Measurements from ENCODE around the gene COL7A1. TPM values are rescaled to one million over a fixed set of nuclear protein-coding genes. Genes with fewer than 3 reads are reported as not detected.

COL7A1 gene
- polyA plus RNA-seq, 1 donor from 2014 or later: 45.3 TPM

GRCh38 chr3:48572517-48572916 is 22.6 kb downstream of the COL7A1 start:
- H3K27ac ChIP-seq (ENCODE audit: low read length): no peak overlapping the region
- TF ChIP-seq EZH2 (IDR thresholded peaks at IDR 0.05; ENCODE audit: borderline replicate concordance, insufficient read depth, low read length, poor library complexity, severe bottlenecking) (no peak), MXI1 (conservative IDR thresholded peaks at IDR 0.05; ENCODE audit: poor library complexity, severe bottlenecking) (no peak), EP300 (conservative IDR thresholded peaks at IDR 0.05; ENCODE audit: poor library complexity, severe bottlenecking) (no peak), CTCF (IDR thresholded peaks at IDR 0.05; ENCODE audit: poor library complexity, severe bottlenecking) (no peak), RAD21 (conservative IDR thresholded peaks at IDR 0.05) (no peak), POLR2AphosphoS5 (IDR thresholded peaks at IDR 0.05) (no peak), TAF1 (IDR thresholded peaks at IDR 0.05; ENCODE audit: low read depth) (no peak), SMC3 (conservative IDR thresholded peaks at IDR 0.05; ENCODE audit: poor library complexity) (no peak)
- TF ChIP-seq, protein P1, sequence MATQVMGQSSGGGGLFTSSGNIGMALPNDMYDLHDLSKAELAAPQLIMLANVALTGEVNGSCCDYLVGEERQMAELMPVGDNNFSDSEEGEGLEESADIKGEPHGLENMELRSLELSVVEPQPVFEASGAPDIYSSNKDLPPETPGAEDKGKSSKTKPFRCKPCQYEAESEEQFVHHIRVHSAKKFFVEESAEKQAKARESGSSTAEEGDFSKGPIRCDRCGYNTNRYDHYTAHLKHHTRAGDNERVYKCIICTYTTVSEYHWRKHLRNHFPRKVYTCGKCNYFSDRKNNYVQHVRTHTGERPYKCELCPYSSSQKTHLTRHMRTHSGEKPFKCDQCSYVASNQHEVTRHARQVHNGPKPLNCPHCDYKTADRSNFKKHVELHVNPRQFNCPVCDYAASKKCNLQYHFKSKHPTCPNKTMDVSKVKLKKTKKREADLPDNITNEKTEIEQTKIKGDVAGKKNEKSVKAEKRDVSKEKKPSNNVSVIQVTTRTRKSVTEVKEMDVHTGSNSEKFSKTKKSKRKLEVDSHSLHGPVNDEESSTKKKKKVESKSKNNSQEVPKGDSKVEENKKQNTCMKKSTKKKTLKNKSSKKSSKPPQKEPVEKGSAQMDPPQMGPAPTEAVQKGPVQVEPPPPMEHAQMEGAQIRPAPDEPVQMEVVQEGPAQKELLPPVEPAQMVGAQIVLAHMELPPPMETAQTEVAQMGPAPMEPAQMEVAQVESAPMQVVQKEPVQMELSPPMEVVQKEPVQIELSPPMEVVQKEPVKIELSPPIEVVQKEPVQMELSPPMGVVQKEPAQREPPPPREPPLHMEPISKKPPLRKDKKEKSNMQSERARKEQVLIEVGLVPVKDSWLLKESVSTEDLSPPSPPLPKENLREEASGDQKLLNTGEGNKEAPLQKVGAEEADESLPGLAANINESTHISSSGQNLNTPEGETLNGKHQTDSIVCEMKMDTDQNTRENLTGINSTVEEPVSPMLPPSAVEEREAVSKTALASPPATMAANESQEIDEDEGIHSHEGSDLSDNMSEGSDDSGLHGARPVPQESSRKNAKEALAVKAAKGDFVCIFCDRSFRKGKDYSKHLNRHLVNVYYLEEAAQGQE (IDR thresholded peaks at IDR 0.05; ENCODE audit: borderline replicate concordance): no peak
- H3K4me2 ChIP-seq (ENCODE audit: low read length): no peak overlapping the region
- H2AFZ ChIP-seq (ENCODE audit: low read depth, low read length): no peak overlapping the region
- no peaks in the 10 kb centered on the region for H3K79me2 ChIP-seq (replicated peaks; ENCODE audit: insufficient read depth, low read length)
- H3K36me3 ChIP-seq (ENCODE audit: insufficient read depth, low read length): no peaks in the 10 kb centered on the region
- H3K9me2 ChIP-seq (ENCODE audit: insufficient read depth, low read length): no peaks in the 10 kb centered on the region
- H3K27me3 ChIP-seq (ENCODE audit: insufficient read depth, low read depth, low read length): no peaks in the 10 kb centered on the region
- H3K9ac ChIP-seq (ENCODE audit: low read length): no peak overlapping the region
- no peaks in the 10 kb centered on the region for H3K9me3 ChIP-seq (ENCODE audit: low read length)
- H3K4me3 ChIP-seq (ENCODE audit: low read length): no peak overlapping the region
- no peaks in the 10 kb centered on the region for H3F3A ChIP-seq (ENCODE audit: insufficient read depth, low read length, poor library complexity, severe bottlenecking)
- H4K20me1 ChIP-seq (ENCODE audit: insufficient read depth): no peaks in the 10 kb centered on the region

DNA sequence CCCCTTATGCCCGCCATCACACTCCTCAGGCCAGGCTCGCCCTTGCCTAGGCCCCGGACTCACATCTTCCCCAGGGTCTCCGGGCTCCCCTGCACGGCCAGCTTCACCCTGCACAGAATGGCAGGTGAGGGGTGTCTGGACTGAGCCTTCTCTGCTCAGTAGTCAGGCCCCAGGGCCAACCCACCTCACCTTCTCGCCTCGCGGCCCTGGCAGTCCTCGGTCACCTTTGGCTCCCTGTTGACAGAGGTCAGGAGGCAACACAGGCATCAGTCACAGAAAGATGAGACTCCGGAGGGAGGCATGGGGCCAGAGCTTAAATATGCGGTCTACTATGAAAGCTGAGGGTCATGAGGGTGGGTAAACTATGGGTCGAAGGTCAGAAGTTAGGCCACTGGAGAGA is 23.2 kb downstream of the COL7A1 start:
- Histone ChIP-seq H3K9ac (ENCODE audit: low read length) (no peak overlapping the region), H3K27me3 (ENCODE audit: insufficient read depth, low read depth, low read length) (no peaks in the 10 kb centered on the region), H3K4me3 (ENCODE audit: low read length) (no peak overlapping the region), H3K9me3 (ENCODE audit: low read length) (no peaks in the 10 kb centered on the region), H3K79me2 (replicated peaks; ENCODE audit: insufficient read depth, low read length) (no peaks in the 10 kb centered on the region), H2AFZ (ENCODE audit: low read depth, low read length) (no peak overlapping the region), H3K9me2 (ENCODE audit: insufficient read depth, low read length) (no peaks in the 10 kb centered on the region), H3F3A (ENCODE audit: insufficient read depth, low read length, poor library complexity, severe bottlenecking) (no peaks in the 10 kb centered on the region), H3K4me2 (ENCODE audit: low read length) (no peak overlapping the region), H4K20me1 (ENCODE audit: insufficient read depth) (no peaks in the 10 kb centered on the region), H3K27ac (ENCODE audit: low read length) (no peak overlapping the region), H3K36me3 (ENCODE audit: insufficient read depth, low read length) (no peaks in the 10 kb centered on the region)
- TF ChIP-seq SMC3 (conservative IDR thresholded peaks at IDR 0.05; ENCODE audit: poor library complexity): no peak
- no peak for TF ChIP-seq TAF1 (IDR thresholded peaks at IDR 0.05; ENCODE audit: low read depth)
- TF ChIP-seq EP300 (conservative IDR thresholded peaks at IDR 0.05; ENCODE audit: poor library complexity, severe bottlenecking): no peak
- TF ChIP-seq RAD21 (conservative IDR thresholded peaks at IDR 0.05): no peak
- TF ChIP-seq POLR2AphosphoS5 (IDR thresholded peaks at IDR 0.05): no peak
- TF ChIP-seq CTCF (IDR thresholded peaks at IDR 0.05; ENCODE audit: poor library complexity, severe bottlenecking): no peak
- TF ChIP-seq MXI1 (conservative IDR thresholded peaks at IDR 0.05; ENCODE audit: poor library complexity, severe bottlenecking): no peak

All from neural cell (in vitro differentiated cells).